ENCODE measurements around the gene LCE5A.
A peak's percentile ranks its signal among the peaks of the same experiment; 100 is the strongest.

The LCE5A gene

DNA sequence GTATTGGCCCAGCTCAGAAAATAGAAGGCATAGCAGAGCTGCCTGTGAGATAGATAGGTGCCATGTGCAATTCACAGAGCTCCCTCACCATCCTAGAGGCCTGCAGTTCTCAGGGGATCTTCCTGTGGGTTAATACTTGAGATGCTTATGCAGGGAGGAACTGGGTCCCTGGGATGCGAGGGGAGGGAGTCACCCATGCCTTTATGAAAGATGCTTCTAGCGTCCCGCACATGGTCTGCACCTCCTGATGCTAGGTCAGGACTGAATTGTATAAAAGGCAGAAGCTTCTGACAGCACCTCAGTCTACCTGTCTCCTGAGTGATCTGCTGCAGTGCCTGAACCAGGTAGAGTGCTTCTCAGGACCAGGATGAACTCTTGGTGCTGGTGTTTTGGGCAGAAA is at the start of gene LCE5A:
Gene LCE5A (plus strand): TSS at position 301 of the 400 bp plus-strand sequence. CDS start 732 bp downstream, outside the sequence.
- no peak for DNase-seq

- DNase-seq, result peak; percentile 68
Observed at GRCh38 chr1:152461544-152461943, 49.1 kb upstream of the LCE5A start.

GRCh38 chr1:152462636-152463035 is 48.0 kb upstream of the LCE5A start:
- no peak for DNase-seq

- no peak for DNase-seq
Observed at GRCh38 chr1:152466217-152466616, 44.4 kb upstream of the LCE5A start.

DNA sequence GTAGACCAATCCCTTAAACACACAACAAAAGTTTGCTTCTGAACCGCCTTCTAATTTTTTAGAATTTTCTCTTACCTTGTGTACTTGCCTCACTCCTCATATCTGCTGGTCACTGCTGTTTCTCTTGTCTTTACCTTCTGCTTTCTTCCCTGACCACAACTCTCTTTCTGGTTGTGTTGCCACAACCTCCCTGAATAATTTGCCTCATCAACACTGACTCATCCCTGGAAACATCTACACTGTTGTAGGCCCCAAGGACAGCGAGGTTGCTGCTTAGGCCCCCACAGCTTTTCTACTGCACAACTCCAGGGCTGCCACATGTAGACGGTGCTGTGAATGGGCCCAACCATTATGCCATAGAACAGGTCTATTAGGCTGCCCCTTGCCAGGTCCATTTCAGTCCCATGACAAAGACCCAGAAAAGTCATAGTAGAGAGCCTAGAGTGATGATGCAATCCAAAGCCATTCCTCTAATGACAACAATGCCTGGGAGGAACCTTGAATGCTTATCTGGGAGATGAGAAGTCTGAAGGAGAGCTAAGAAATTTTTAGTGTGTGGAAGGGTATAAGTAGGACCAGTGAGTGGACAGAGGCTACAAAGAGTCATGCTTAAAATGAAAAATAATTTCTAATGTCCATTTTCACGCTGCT is 36.6 kb upstream of the LCE5A start:
- DNase-seq, result no peak

- peak; percentile 24 for DNase-seq
Observed at GRCh38 chr1:152479792-152480595, 30.6 kb upstream of the LCE5A start.

GRCh38 chr1:152481869-152482664 is 28.5 kb upstream of the LCE5A start:
- DNase-seq, result no peak

GRCh38 chr1:152486400-152487006 is 24.1 kb upstream of the LCE5A start:
- DNase-seq, result no peak

- DNase-seq, result no peak
Observed at GRCh38 chr1:152487871-152488270, 22.7 kb upstream of the LCE5A start.

DNA sequence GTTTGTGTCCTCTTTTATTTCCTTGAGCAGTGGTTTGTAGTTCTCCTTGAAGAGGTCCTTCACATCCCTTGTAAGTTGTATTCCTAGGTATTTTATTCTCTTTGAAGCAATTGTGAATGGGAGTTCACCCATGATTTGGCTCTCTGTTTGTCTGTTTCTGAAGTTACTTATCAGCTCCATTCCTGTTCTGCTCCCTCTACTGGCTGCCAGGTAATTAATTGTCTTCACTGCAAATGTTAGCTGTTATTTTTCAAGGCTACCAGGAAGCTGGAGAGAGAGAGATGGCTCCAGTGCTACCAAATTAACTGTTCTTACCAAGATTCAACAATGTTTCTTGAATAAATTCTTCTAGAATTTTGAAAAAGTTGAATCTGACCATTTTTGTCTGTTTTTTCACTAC is 19.1 kb upstream of the LCE5A start:
- peak; percentile 19 for DNase-seq

DNA sequence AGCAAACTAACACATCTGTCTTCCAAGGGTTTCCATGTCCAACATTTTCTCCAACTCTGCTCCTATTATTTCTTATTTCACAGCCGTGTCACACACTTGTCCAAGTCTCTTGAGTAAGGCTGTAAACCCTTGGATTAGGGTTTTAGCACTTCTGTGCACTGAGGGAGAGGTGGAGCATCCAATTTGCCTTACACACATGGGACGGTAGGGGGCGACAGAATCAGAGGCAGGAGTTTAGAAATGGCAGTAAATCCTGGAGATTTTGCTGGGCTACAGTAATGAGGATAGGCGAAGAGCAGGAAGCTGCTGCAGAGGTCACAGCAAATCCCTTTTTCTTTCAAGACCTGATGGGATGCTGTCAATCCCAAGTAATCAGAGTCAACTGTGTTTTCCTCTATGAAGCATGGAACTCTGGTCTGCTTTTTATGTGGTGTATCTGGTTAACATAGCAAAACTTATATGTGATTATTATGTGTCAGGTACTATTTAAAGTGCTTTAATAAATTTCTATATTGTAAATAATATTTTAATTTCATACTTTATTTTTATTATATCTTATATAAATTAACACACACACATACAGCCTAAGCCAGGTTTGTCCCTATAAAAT is 15.4 kb upstream of the LCE5A start:
- peak; percentile 25 for DNase-seq

GRCh38 chr1:152497273-152497672 is 13.3 kb upstream of the LCE5A start:
- DNase-seq, result no peak

DNA sequence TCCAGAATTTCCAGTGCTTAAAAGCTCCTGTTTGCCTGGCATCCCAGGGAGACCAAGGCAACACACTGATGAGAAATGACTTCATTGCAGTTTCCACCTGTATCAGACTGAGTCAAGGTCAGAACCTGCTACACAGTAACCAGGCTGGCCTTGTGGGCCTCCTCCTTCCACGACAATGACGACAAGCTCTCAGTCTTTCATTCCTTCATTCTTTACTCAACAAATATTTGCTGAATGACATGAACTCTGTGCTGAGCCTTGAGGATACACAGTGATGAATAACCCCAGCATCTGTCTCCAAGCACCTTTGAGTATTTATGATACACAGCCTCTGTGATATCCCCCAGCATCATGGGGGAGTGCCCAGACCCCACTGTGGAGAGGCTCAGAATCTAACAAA is 8.9 kb upstream of the LCE5A start:
- no peak for DNase-seq

DNA sequence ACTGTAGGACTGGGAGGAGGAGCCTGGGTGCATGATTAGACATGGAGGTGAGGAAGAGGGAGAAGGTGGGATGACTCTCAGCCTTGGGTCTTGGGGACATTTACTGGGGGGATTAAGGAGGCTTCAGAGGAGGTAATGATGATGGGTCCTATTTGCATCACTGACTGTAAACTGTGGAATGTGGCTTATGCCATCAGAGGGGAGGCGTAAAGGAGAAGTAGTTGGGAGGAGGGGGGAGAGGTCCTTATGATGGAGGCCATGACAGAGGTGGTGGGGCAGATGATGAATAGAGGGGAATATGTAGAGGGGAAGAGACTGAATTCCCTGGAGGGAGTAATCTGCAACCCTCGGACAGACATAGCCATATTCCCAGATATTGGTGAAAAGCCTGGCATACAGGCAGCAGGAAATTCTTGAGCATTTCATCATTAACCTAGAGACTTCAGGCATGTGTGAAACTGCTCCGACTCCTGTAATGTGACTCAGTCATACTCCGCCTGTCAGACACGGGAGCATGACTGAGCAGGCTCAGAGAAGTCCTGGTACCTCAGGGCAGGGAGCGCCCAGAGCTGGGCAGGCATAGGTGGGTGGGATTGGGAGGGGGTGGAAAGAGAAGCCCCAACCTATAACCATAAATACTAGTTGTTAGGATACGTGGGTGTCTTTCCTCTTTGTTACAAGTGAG is 8.0 kb upstream of the LCE5A start:
- no peak for DNase-seq

DNA sequence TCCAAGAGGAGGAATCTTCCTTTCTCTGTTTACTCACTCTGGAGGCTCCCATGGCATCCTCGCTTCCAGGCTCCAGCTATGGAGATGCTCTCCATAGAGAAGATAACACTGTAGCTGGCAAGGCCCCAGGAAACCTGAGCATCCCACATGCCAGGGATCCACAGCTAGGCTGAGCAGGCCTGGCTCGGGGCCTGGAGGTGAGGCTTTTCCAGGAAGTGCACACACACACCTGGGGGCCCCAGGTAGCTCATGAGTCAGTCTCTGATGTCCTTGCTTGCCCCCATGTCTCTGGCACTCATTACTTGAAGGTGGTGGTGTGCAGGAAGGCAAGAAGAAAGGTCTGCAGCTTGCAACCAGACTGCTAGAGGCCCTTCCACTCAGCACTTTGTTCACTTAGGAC is 5.5 kb upstream of the LCE5A start:
- DNase-seq, result no peak

- no peak for DNase-seq
Observed at GRCh38 chr1:152506899-152507498, 3.6 kb upstream of the LCE5A start.

- no peak for DNase-seq
Observed at GRCh38 chr1:152511596-152511995, 993 bp downstream of the LCE5A start.

GRCh38 chr1:152513081-152513480 is 2.5 kb downstream of the LCE5A start:
- DNase-seq, result no peak

DNA sequence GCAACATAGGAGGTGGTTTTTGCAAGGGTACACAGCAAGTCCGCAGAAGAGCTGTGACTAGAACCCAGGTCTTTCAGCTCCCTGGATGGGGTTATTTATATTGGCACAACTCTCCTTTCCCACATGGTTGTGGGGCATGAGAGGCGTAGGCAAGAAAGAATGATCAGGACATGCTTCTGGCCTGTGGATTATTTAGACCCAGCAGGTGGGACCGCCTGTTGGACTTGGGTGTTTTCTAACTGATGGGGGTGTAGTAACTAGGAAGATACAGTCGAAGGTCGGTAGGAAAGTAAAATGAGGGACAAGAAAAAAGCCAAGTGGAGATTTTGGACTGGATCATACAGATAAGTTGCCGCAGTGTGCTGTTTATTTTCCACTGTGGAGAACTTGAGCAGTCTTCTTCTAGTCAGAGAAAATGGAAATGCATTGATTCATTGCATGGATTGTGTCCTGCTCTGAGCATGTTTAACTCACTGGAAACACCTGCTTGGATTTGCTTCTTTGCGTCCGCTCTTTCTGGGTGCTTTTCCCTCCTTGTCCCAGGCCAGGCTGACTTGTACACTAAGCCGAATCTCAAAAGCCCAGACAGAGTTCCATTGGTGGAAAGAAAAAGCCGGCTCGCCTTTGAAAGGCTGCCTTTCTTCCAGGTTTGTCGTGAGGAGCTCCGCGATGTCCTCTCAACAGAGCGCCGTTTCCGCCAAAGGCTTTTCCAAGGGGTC is 4.3 kb downstream of the LCE5A start:
- no peak for DNase-seq

DNA sequence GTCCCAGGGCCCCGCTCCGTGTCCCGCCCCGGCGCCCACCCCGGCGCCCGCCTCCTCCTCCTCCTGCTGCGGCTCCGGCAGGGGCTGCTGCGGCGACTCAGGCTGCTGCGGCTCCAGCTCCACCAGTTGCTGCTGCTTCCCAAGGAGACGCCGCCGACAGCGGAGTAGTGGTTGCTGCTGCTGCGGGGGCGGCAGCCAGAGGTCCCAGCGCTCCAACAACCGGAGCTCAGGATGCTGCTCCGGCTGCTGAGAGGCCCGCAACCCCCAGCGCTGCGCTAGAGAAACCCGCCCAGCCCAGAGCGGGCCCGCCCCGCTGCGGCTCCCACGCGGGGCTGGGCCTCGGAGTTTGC is 4.8 kb downstream of the LCE5A start:
- DNase-seq, result no peak

DNA sequence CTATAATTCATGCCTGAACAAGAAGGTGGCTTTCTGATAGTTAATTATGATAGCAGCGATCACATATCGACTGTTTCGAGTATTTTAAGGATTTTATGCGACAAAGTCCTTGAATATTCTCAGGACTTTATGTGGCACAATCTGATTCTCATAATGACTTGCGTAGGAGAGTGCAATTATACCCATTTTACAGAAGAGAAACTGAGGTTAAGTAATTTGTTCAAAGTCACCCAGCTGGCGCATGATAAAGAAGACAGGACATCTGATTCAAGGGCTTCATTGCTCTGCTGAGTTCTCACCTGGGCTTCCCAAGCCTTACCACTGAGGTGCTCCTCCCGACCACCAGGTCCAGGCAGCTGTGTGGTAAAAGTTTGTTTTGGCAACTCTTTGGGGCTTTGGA is 5.5 kb downstream of the LCE5A start:
- DNase-seq, result no peak
